GM18861 (cell line): ENCODE measurements around the gene MELTF.

Source experiments
- ATAC-seq: cut with Tn5 transposase; IDR thresholded peaks from one replicate; pipeline ENCODE4 v1.9.1; 2021; ENCODE audit not compliant: unreplicated experiment

Gene MELTF

DNA sequence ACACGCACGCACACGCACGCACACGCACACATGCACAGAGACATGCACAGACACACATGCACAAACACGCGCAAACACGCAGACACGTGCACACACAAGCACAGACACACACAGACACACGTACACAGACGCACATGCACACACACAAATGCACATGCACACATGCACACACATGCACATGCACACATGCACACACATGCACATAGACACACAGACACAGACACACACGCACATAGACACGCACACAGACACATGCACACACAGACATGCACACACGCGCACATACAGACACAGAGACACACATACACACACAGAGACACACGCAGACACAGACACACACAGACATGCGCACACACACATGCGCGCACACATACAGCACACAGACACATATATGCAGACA is 34.6 kb downstream of the MELTF start:
- ATAC-seq = no peak

DNA sequence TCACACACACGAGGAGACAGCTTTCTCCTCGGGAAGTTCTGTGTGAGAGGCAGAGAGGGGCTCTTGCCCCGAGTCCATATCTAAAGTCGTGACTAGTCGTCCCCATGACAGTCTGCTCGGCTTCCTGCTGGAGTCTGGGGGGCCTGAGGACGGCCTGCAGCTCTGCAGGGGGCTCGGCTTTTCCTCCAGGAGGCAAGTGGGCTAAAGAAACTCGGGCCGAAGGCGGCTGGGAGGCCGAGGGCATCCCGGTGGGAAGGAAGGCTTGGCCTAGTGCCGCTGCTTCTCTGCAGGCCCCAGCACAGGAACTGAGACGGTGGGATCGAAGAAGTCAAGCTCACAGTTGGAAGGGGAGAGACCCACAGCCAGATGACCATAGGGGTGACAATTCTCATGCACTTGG is 35.6 kb downstream of the MELTF start:
- ATAC-seq = no peak

- no peak for ATAC-seq
Measured at GRCh38 chr3:196992461-196993065, 37.1 kb downstream of the MELTF start.

- ATAC-seq = no peak
Measured at GRCh38 chr3:196991581-196992460, 37.8 kb downstream of the MELTF start.

DNA sequence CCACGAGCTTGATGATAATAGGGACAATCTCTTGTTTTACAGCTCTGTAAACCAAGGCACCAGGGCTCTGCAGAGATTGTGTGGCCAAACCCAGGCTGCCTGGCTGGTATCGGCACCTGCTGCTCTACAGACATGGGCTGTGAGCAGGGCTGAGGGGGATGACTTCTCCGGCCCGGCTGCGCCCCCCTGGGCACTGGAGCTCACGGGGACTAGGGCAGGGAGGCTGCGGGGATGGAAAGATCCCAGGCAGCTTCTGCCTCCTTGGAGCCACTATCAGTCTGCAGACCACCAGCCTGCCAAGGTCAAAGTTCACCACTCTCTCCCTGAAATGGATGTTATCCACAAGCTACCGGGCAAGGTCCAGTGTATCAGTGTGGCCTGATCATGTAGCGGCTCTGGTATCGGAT is 39.0 kb downstream of the MELTF start:
- no peak for ATAC-seq

GRCh38 chr3:196989721-196990262 is 39.8 kb downstream of the MELTF start:
- no peak for ATAC-seq

- ATAC-seq = no peak
Measured at GRCh38 chr3:196988241-196989029, 41.2 kb downstream of the MELTF start.

- ATAC-seq = no peak
Measured at GRCh38 chr3:196987022-196987421, 42.6 kb downstream of the MELTF start.

GRCh38 chr3:196985954-196986885 is 43.4 kb downstream of the MELTF start:
- no peak for ATAC-seq

GRCh38 chr3:196985298-196985697 is 44.3 kb downstream of the MELTF start:
- ATAC-seq = no peak

- ATAC-seq = no peak
Measured at GRCh38 chr3:196983186-196983585, 46.4 kb downstream of the MELTF start.

GRCh38 chr3:196981657-196982056 is 48.0 kb downstream of the MELTF start:
- ATAC-seq = no peak

DNA sequence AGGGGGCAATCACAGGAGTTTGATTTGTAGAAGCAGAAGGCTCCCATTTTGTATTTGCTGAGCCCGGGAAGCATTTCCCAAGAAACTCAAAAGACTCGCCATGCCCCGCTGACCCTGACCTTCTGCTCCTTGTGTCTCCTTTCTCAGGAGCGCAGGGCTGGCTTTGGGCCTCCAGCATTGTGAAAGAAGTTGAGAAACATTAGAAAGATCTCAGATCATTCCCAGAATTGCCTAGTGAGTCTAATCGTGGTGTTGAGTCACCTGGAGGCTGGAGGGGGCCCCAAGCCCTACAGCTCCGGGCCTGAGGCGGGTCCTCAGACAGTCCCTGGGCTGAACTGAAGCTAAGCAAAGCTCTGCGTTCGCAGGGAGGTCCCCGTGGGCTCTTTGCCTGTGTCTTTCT is 50.1 kb downstream of the MELTF start:
- ATAC-seq = no peak

DNA sequence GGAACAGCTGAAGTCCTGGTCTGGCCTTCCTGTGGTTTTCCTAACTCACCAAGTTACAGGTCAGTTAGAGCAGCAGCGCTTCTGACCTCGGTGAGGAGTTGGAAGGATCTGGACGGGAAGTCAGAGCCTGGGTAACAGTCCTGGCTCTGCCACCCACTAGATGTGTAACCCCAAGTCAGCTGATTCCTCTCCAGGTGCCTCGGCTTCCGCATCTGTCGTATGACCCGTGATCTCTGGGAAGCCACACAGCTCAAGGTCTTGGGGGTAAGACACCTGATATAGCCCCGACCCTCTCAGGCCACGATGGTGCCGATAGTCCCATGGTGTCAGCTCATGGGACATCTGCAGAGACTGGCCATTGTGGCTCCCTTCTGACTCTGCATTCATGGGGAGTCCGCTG is 52.7 kb downstream of the MELTF start:
- no peak for ATAC-seq

DNA sequence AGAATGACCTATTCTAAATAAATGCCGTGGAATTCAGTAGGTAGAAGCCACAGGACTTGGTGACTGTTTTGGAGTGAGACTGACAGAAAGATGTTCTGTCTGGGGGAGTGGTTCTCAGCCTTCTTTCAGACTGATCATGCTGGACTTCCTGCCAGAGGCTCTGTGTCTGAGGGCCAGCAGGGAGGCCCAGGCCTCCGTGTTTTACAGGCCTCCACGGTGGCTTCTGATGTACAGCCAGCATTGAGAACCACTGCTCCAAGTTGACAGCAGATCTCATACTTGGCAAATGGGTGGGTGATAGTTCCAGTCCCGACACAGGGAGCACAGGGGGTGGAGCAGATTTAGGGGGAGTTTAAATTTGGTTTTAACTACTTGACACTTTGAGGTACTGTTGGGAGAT is 54.3 kb downstream of the MELTF start:
- ATAC-seq = no peak

GRCh38 chr3:196974661-196975060 is 55.0 kb downstream of the MELTF start:
- no peak for ATAC-seq

DNA sequence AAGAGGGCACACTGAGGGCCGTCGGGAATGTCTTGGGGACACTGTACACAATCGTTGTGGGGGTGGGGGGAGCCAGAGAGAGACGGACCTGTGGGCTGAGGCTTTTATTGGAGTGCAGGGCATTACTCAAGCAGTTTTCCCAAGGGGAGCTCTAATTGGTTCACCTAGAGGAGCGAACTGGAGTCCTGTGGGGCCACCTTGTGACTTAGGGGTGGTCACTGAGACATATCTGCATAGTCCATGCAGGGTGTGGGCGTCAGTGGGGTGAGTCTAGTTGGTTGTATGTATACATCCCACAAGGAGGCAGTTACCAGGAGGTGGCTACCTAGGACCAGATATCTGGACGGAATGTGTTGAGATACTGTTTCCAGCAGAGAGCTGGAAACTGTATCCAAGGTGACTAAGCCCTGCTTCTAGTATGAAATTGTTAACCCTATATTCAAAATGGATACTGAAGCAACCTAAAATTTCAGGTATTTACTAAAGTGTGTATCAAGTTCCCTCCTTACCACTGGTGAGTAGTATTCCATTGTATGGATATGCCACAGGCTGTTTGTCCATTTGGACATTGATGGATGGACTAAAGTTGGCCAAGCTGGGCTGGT is 58.4 kb downstream of the MELTF start:
- ATAC-seq = no peak

DNA sequence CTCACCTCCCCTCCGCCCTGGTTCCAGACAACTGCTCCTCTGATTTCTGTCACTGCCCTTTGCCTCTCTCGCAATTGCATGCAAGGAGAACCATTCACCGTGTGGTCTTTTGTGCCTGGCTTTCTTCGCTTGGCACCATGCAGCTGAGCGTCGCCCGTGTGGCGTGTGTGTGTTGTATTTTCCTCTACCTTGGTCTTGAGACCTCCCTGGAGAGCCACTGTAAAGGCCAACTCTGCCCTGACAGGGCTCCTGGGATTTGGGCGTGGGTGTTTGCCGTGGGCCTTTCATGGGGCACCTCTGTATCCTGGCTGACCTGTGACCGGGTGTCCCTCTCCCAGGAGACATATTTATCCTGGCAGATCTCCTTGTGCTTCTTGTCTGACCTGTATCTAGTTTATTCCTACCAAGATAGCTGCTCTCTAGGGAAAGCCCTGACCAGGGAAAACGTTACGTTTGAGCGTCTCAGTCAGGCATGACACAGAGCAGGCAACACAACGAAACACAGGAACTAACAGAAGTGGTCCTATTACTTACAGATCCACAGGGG is 59.0 kb downstream of the MELTF start:
- ATAC-seq = no peak

DNA sequence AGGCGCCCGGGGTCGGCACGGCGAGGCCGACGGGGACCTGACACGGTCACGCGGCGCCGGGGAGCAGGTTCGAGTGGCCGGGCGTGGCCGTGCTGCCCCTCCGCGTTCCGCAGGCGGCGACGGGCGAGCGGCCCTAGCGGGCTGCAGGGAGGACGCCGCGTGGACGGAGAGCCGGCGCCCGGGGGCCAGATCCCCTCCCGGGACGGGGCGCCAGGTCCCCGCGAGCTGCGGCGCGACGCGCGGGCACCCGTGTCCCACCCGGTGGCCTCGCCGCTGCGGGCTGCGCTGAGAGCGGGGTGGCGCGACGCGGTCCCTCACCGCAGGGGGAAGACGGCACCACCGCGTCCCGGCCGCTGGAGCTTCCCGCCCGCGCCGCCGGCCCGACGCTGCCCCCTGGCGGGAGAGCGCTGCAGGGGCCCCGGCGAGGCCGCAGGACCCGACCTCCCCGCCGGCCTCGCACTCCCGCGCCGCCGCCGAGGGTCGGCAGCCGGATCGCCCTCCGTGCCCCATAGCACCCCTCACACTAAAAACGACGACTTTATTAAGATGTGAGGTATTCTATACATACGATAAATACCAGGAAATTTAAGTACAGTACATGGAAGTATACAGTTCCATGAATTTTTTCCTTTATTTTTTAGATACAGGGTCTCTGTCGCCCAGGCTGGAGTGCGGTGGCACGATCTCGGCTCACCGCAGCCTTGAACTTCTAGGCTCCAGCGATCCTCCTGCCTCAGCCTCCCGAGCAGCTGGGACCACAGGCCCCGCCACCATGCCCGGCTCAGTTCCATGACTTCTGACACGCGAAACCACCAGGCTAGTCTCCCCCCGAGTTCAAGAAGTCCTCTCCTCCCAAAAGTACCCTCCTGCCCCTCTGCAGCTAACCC is 59.7 kb downstream of the MELTF start:
- ATAC-seq = peak; percentile 44
